ENCODE results near the gene ADM5.

- no peak for TF ChIP-seq CTCF (IDR thresholded peaks at IDR 0.05; ENCODE audit: poor library complexity)
- TF ChIP-seq EZH2 (IDR thresholded peaks at IDR 0.05; ENCODE audit: borderline replicate concordance): no peak
- TF ChIP-seq EZH2phosphoT487 (IDR thresholded peaks at IDR 0.05; ENCODE audit: low read depth, severe bottlenecking, unreplicated experiment): no peak
These were observed 10.0 kb downstream of the ADM5 start for GRCh38 chr19:49699364-49699763.

All from hepatocyte (in vitro differentiated cells).